Type B pancreatic cell (in vitro differentiated cells): ENCODE measurements around the gene CD274. TPM values are rescaled to one million over a fixed set of nuclear protein-coding genes. Genes with fewer than 3 reads are reported as not detected.

ENCODE experiments used
- DNase-seq: peaks from one replicate; pipeline ENCODE4 v3.0.0; 2021; ENCODE audit warnings: mixed read lengths; ENCODE audit not compliant: unreplicated experiment; ENCODE audit errors: extremely low spot score
- H3K27ac Mint-ChIP-seq: 2 replicates; pipeline ENCODE4 v1.8.0; 2021; ENCODE audit warnings: mild to moderate bottlenecking, mixed read lengths
- H3K27me3 Mint-ChIP-seq: 2 replicates; pipeline ENCODE4 v1.8.0; 2021; ENCODE audit warnings: mixed read lengths
- H3K36me3 Mint-ChIP-seq: 2 replicates; pipeline ENCODE4 v1.8.0; 2021; ENCODE audit warnings: mixed read lengths
- H3K4me1 Mint-ChIP-seq: one replicate; pipeline ENCODE4 v1.8.0; 2021; ENCODE audit warnings: mixed read lengths; ENCODE audit not compliant: unreplicated experiment
- H3K4me3 Mint-ChIP-seq: 2 replicates; pipeline ENCODE4 v1.8.0; 2021; ENCODE audit warnings: mild to moderate bottlenecking, mixed read lengths
- H3K9me3 Mint-ChIP-seq: 2 replicates; pipeline ENCODE4 v1.8.0; 2021; ENCODE audit warnings: mixed read lengths
- total RNA-seq: library from RNA; stranded (reverse); gene quantifications from 2 replicates; pipeline ENCODE4 v1.2.1, GENCODE V29; 2021; ENCODE audit warnings: low replicate concordance
- TF ChIP-seq, protein P1 (sequence below): fragments of 200-600 bp; sonication (generic); conservative IDR thresholded peaks from 2 replicates; pipeline ENCODE4 v1.5.0; 2021; ENCODE audit warnings: antibody characterized with exemption, mild to moderate bottlenecking

CD274 gene
- total RNA-seq, 1 donor from 2014 or later: 1.2 TPM

DNA sequence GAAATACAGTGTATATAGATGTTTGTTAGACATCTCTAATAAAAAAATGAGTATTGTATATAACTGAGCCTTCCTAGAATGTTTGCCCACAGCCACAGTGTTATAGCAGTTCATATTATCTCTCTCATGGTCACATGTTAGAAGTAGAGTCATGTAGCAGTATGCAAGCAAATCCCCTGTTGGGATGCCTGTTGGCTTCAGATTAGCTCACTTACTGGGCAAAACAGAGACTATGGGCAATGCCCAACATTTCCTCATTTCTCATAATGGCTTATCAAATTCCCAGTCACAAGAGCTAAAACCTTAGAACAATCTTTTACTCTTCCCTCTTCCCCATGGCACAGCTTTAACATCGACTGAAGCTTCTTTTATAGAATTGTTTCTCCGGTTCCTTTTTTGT, 33.0 kb downstream of the CD274 start:
- Mint-ChIP-seq H3K4me3 (no peak overlapping the region), H3K4me1 (no peaks in the 10 kb centered on the region), H3K27ac (no peak overlapping the region), H3K36me3 (no peaks in the 10 kb centered on the region), H3K9me3 (no peaks in the 10 kb centered on the region), H3K27me3 (no peaks in the 10 kb centered on the region)
- TF ChIP-seq, protein P1, sequence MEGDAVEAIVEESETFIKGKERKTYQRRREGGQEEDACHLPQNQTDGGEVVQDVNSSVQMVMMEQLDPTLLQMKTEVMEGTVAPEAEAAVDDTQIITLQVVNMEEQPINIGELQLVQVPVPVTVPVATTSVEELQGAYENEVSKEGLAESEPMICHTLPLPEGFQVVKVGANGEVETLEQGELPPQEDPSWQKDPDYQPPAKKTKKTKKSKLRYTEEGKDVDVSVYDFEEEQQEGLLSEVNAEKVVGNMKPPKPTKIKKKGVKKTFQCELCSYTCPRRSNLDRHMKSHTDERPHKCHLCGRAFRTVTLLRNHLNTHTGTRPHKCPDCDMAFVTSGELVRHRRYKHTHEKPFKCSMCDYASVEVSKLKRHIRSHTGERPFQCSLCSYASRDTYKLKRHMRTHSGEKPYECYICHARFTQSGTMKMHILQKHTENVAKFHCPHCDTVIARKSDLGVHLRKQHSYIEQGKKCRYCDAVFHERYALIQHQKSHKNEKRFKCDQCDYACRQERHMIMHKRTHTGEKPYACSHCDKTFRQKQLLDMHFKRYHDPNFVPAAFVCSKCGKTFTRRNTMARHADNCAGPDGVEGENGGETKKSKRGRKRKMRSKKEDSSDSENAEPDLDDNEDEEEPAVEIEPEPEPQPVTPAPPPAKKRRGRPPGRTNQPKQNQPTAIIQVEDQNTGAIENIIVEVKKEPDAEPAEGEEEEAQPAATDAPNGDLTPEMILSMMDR: no peak
- no peak for DNase-seq

DNA sequence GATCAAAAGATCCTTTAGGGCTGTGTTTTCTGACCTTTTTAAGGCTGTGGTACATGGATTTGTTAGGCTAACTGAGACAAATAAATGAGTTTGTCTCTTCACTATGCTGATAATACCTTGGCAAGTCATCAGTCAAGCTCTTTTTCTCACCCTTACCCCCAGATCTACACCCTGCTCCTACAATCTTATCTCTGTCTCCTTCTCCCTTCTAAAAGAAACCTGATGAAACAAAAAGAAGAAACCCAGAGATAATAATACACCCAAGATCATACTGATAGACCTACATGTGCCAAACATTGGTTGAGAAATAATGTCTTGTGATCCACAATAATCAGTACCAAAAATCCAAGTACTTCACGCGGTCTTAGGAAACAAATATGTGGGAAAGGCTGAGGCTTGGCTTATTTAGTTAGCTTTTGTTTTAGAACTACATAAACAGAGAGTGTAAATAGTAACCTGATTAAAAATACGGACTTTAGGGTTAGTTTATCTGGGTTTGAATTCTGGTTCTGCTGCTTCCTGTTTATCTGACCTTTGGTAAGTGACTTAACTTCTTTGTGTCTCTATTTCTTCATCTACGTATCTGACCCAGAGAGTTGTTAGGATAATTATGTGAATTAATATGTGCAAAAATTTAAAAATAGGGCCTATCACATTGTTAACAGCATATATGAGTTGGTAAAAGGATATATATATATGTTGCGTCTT, 35.2 kb downstream of the CD274 start:
- no peak for DNase-seq
- H3K27ac Mint-ChIP-seq: no peak overlapping the region
- H3K4me3 Mint-ChIP-seq: no peak overlapping the region
- H3K27me3 Mint-ChIP-seq: no peaks in the 10 kb centered on the region
- no peaks in the 10 kb centered on the region for H3K36me3 Mint-ChIP-seq
- TF ChIP-seq, protein P1: no peak
- no peaks in the 10 kb centered on the region for H3K4me1 Mint-ChIP-seq
- H3K9me3 Mint-ChIP-seq: no peaks in the 10 kb centered on the region

DNA sequence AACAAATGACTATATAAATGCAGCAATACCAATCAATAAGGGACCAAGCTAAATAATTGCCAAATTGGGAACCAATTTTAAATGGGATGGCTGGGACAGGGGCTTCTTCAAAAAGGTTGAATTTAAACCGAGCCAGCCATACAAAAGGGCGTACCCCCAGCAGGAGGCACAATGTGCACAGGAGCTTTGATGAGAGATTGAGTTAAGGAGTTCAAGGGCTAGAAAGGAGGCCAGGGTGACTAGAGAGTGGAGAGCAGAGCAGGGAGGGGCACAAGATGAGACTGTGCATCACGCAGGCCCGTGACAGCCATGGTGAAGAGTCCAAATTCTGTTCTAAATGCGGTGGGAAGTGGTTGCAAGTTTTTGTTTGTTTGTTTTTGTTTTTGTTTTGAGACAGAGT, 36.6 kb downstream of the CD274 start:
- Mint-ChIP-seq H3K27ac (no peak overlapping the region), H3K27me3 (no peaks in the 10 kb centered on the region), H3K4me3 (no peak overlapping the region), H3K36me3 (no peaks in the 10 kb centered on the region), H3K4me1 (no peaks in the 10 kb centered on the region), H3K9me3 (no peaks in the 10 kb centered on the region)
- TF ChIP-seq, protein P1: no peak
- no peak for DNase-seq

DNA sequence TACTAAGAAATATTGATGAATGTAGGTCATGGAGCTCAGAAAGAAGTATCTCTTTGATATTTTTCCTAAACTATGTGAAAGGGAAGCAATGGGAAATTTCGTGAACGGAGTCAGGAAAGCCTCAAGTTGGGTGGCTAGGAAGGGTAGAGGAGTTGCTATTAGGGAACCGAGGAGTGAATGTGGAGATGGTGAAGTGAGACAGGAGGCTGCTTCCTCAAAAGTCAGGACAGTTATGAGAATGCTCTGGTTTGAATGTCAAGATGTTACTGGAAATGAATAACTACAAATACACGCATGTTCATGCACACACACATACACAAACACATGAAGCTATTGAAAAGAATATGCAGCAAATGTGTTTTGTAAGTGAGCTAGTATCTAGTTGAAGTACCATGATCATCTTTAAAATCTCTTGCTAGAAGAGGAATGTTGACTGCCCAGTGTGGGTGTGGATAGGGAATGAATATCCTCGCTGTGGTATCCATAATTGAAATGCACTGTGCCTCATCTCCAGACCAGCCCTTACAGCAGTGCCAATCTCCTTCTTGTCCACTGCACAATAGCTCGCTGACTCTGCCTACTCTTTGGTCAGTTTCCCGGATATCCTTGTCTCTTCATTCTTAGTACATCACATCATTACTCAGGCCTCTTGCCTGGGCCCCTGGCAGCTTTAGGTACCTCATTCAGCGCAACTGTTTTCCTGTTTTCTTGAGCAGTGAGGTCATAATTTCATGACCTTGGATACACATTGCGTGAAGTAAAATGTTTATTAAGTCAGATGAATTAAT, 38.1 kb downstream of the CD274 start:
- H3K27ac Mint-ChIP-seq: no peak overlapping the region
- no peaks in the 10 kb centered on the region for H3K36me3 Mint-ChIP-seq
- H3K27me3 Mint-ChIP-seq: no peaks in the 10 kb centered on the region
- H3K9me3 Mint-ChIP-seq: no peaks in the 10 kb centered on the region
- TF ChIP-seq, protein P1: no peak
- H3K4me3 Mint-ChIP-seq: no peak overlapping the region
- H3K4me1 Mint-ChIP-seq: no peaks in the 10 kb centered on the region
- DNase-seq: no peak

DNA sequence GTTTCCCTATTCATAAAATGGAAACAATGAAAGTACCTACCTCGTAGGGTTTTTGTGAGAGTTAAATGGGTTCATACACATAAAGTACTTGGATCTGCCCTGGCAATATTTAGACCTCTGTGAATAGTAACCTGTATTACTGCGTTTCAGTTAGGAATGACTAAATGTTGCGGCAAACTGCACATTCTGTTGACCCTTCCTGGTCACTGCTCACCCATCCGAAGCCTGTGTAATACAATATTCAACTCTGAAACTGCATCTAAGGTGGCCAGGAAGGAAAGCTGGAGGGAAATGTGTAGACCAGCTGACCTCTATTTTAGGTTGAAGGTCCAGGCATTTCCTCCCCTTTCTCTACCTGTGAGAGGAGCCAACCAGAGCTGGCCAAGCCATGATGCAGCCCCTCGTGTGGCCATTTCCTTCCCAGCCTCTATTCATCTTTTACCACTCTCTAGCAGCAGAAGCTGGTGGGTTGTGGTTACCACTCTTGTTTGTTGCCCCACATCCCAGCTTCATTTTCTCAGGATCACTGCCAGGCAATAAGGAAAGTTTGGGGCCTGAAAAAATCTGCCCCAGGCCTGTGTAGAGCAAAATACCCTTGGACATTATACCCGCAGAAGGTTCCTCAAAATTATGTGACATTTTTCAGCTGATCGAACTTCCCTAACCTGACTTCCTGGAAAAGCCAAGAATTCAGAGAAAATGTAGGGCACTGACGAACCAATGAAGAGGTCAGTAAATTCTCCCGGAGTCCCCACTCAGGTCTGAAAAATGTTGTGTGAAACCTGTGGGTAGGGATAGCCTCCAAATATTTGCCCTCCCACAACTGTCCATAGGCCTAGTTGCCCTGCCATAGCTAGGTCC, 39.5 kb downstream of the CD274 start:
- no peaks in the 10 kb centered on the region for H3K9me3 Mint-ChIP-seq
- no peak overlapping the region for H3K4me3 Mint-ChIP-seq
- H3K4me1 Mint-ChIP-seq: no peaks in the 10 kb centered on the region
- no peak for DNase-seq
- H3K36me3 Mint-ChIP-seq: no peaks in the 10 kb centered on the region
- H3K27ac Mint-ChIP-seq: no peak overlapping the region
- no peaks in the 10 kb centered on the region for H3K27me3 Mint-ChIP-seq
- TF ChIP-seq, protein P1: no peak
